CD4-positive, alpha-beta T cell (primary cell): ENCODE measurements around the gene TMED10. TPM values are rescaled to one million over a fixed set of nuclear protein-coding genes. Genes with fewer than 3 reads are reported as not detected.

Experiments
- ATAC-seq: fragments of 200-7000 bp; cut with Tn5 transposase; one replicate; pipeline ENCODE4 v1.10.0; 2022; ENCODE audit warnings: mild to moderate bottlenecking; ENCODE audit not compliant: poor library complexity
- CTCF ChIA-PET: fragments of 350-600 bp; sonication (Branson Sonifier 250); formaldehyde crosslinking; loops from one replicate; lab custom pipeline; 2021; ENCODE audit warnings: antibody characterized with exemption, inconsistent platforms; lab: Charles Lee
- POLR2A ChIA-PET: fragments of 350-600 bp; sonication (Branson Sonifier 250); formaldehyde crosslinking; loops from one replicate; lab custom pipeline; 2021; ENCODE audit warnings: antibody characterized with exemption, inconsistent platforms; lab: Charles Lee
- DNase-seq, 14 experiments: peaks; one replicate each; pipeline ENCODE4 v3.0.0-alpha.2; 2013 to 2020; ENCODE audit warnings: mixed read lengths in 2 of 14
- H3K27ac ChIP-seq, 2 donors: one replicate each; pipeline versions ENCODE4 v1.5.1 to v1.7.0; 2013; ENCODE audit warnings: low read length in 2 of 2, low read depth in 1 of 2, mild to moderate bottlenecking in 1 of 2
- H3K27me3 ChIP-seq, 2 experiments: 1 replicate in 1 of 2; 2 replicates in 1 of 2; pipeline versions ENCODE4 v1.6.1 to v1.7.0; 2013; ENCODE audit warnings: low read length in 2 of 2, control low read depth in 1 of 2, mild to moderate bottlenecking in 1 of 2, moderate library complexity in 1 of 2; ENCODE audit not compliant: insufficient read depth in 2 of 2, control insufficient read depth in 1 of 2
- H3K36me3 ChIP-seq: one replicate; pipeline ENCODE4 v1.6.1; 2013; ENCODE audit warnings: low read length, control low read depth; ENCODE audit not compliant: insufficient read depth
- H3K4me1 ChIP-seq: one replicate; pipeline ENCODE4 v1.6.1; 2013; ENCODE audit warnings: low read length, control low read depth; ENCODE audit not compliant: insufficient read depth
- H3K4me3 ChIP-seq: one replicate; pipeline ENCODE4 v1.5.1; 2013; ENCODE audit warnings: mild to moderate bottlenecking, low read length, moderate library complexity
- H3K9me3 ChIP-seq, 2 experiments: 1 replicate in 1 of 2; 2 replicates in 1 of 2; pipeline versions ENCODE4 v1.6.1 to v1.7.0; 2013; ENCODE audit warnings: low read length in 2 of 2, mild to moderate bottlenecking in 2 of 2, control low read depth in 1 of 2, moderate library complexity in 1 of 2; ENCODE audit not compliant: control insufficient read depth in 1 of 2, insufficient read depth in 1 of 2
- H3K27ac Mint-ChIP-seq: one replicate; pipeline ENCODE4 v1.8.0; 2020; ENCODE audit warnings: mixed read lengths
- H3K27me3 Mint-ChIP-seq: one replicate; pipeline ENCODE4 v1.8.0; 2021; ENCODE audit warnings: mixed read lengths
- H3K36me3 Mint-ChIP-seq: one replicate; pipeline ENCODE4 v1.8.0; 2021; ENCODE audit warnings: low read depth, mixed read lengths
- H3K4me1 Mint-ChIP-seq: one replicate; pipeline ENCODE4 v1.8.0; 2021; ENCODE audit warnings: low read depth, mixed read lengths
- H3K4me3 Mint-ChIP-seq: one replicate; pipeline ENCODE4 v1.8.0; 2020; ENCODE audit warnings: mild to moderate bottlenecking, mixed read lengths
- H3K9me3 Mint-ChIP-seq: one replicate; pipeline ENCODE4 v1.8.0; 2020; ENCODE audit warnings: mixed read lengths
- intact Hi-C, 2 experiments: fragments of 100-400 bp; cut with DNase I in 1 of 2; cut with micrococcal nuclease in 1 of 2; formaldehyde crosslinking; loops; one replicate each; pipeline versions ENCODE4 v1.15.1 to v1.9.0; 2023 to 2025; cut with DNase I, micrococcal nuclease
- total RNA-seq, 174 experiments: library from RNA in 2 of 174; stranded (reverse) in 2 of 174; gene quantifications; one replicate each; pipeline ENCODE4 v1.2.3 and lab custom pipeline; 2021 to 2026
- TF ChIP-seq, protein P1 (sequence below): fragments of 200-600 bp; IDR thresholded peaks from one replicate; pipeline ENCODE4 v1.8.0; 2022; ENCODE audit warnings: antibody characterized with exemption, mild to moderate bottlenecking

TMED10 gene
- total RNA-seq, 2 experiments from 2014 or later = 153 to 156 TPM

DNA sequence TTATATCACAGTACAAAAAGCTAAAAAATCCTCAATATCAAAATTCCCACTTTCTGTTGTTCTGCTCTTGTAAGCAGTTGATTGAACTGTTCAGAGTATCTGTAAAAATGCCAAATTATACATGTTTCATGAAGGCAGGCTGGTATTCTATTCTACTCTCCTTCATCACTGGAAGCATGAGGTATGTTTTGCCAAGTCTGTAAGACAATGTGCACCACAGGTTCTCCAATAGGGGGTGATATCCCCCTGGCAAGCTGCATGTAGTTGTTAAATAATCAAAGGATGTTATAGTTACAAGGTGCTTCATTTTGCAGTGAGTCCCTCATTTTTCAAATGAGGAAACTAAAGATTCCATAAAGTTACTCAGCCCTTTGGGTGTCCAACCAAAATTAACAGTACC is 34.4 kb downstream of the TMED10 start:
- H3K4me3 ChIP-seq = no peak overlapping the region
- Mint-ChIP-seq H3K4me1 (peaks cover 74% of the 10 kb centered on the region), H3K27ac (peak overlapping the region; percentile 63), H3K4me3 (no peak overlapping the region), H3K27me3 (no peaks in the 10 kb centered on the region), H3K9me3 (no peaks in the 10 kb centered on the region), H3K36me3 (peaks cover 45% of the 10 kb centered on the region)
- H3K4me1 ChIP-seq = peaks cover 25% of the 10 kb centered on the region
- DNase-seq (peak in 7 of 14 experiments; percentile 8 to 73 (median 47)), ATAC-seq (peak; percentile 69)
- intact Hi-C loops = loop anchor here in 1 of 2 experiments (1.0 to 5.0 kb wide), 4 partner anchors 10 to 154 kb away; partner anchors contain the start of gene TMED10
- H3K27me3 ChIP-seq = no peaks in the 10 kb centered on the region
- TF ChIP-seq, protein P1, sequence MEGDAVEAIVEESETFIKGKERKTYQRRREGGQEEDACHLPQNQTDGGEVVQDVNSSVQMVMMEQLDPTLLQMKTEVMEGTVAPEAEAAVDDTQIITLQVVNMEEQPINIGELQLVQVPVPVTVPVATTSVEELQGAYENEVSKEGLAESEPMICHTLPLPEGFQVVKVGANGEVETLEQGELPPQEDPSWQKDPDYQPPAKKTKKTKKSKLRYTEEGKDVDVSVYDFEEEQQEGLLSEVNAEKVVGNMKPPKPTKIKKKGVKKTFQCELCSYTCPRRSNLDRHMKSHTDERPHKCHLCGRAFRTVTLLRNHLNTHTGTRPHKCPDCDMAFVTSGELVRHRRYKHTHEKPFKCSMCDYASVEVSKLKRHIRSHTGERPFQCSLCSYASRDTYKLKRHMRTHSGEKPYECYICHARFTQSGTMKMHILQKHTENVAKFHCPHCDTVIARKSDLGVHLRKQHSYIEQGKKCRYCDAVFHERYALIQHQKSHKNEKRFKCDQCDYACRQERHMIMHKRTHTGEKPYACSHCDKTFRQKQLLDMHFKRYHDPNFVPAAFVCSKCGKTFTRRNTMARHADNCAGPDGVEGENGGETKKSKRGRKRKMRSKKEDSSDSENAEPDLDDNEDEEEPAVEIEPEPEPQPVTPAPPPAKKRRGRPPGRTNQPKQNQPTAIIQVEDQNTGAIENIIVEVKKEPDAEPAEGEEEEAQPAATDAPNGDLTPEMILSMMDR = peak; percentile 51
- H3K9me3 ChIP-seq = no peaks in the 10 kb centered on the region
- POLR2A ChIA-PET = interaction anchor here (1.6 to 2.3 kb wide), 2 partner anchors 34 to 162 kb away, joined by 5 to 6 read pairs; no protein-coding TSS in a partner anchor
- peaks cover 11% of the 10 kb centered on the region for H3K36me3 ChIP-seq
- H3K27ac ChIP-seq = no peak overlapping the region
- CTCF ChIA-PET = interaction anchor here (1.1 to 2.3 kb wide), 9 partner anchors 14 to 162 kb away, joined by 3 to 9 read pairs (median 4); no protein-coding TSS in a partner anchor

DNA sequence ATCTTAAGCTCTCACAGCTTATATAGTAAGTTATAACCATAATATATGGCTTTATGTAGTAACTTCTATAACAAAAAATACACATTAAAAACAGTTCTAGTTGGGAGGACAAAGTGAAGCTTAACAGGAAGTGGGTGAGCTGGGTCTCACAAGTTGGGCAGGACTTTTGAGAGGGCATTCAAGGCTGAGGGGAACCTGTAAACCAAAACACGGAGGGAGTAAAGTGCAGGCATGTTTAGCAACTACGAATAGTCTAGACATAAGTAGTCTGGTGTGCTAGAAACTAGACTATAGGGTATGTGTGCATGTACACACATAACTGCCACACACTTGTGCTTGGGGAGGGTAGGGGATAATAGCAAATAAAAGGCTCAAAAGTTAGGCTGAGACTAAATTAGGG is 35.4 kb downstream of the TMED10 start:
- TF ChIP-seq, protein P1 = no peak
- H3K9me3 ChIP-seq = no peaks in the 10 kb centered on the region
- peaks cover 45% of the 10 kb centered on the region for H3K36me3 Mint-ChIP-seq
- intact Hi-C loops = loop anchor here in 1 of 2 experiments (5.0 kb wide), 1 partner anchor 36 kb away; the partner anchor contains the start of gene TMED10
- ChIA-PET CTCF (interaction anchor here (0.6 to 2.0 kb wide), 6 partner anchors 15 to 205 kb away, joined by 3 to 8 read pairs (median 4); no protein-coding TSS in a partner anchor), POLR2A (interaction anchor here (0.8 to 2.3 kb wide), 4 partner anchors 9 to 153 kb away, joined by 3 to 6 read pairs (median 4); partner anchors contain the start of gene NEK9)
- peak overlapping the region; percentile 61 for H3K27ac Mint-ChIP-seq
- H3K4me3 Mint-ChIP-seq = no peak overlapping the region
- H3K4me1 Mint-ChIP-seq = peaks cover 65% of the 10 kb centered on the region
- no peaks in the 10 kb centered on the region for H3K9me3 Mint-ChIP-seq
- no peaks in the 10 kb centered on the region for H3K27me3 Mint-ChIP-seq
- H3K27ac ChIP-seq = no peak overlapping the region
- no peak for ATAC-seq
- no peak overlapping the region for H3K4me3 ChIP-seq
- peaks cover 22% of the 10 kb centered on the region for H3K4me1 ChIP-seq
- H3K27me3 ChIP-seq = no peaks in the 10 kb centered on the region
- DNase-seq = peak in 3 of 14 experiments; percentile 28 to 40 (median 31)
- peaks cover 4% of the 10 kb centered on the region for H3K36me3 ChIP-seq

DNA sequence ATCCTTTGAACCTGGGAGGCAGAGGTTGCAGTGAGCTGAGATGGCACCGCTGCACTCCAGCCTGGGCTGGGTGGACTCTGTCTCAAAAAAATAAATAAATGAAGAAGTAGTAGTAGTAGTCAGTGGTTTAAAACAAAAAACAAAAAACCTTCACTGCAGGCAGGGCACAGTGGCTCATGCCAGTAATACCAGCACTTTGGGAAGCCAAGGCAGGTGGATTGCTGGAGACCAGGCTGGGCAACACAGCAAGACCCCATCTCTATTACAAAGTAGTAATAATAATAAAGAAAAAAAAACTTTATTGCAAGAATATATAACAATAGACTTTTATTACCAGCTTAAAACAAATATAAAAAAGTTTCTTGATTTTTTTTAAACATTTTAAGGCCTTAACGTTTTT is 35.8 kb downstream of the TMED10 start:
- peaks cover 62% of the 10 kb centered on the region for H3K4me1 Mint-ChIP-seq

More for the DNA sequence above, 35.8 kb downstream of the TMED10 start:
- DNase-seq (no peak), ATAC-seq (no peak)
- H3K27ac ChIP-seq = no peak overlapping the region
- Mint-ChIP-seq H3K36me3 (peaks cover 47% of the 10 kb centered on the region), H3K9me3 (no peaks in the 10 kb centered on the region), H3K4me3 (no peak overlapping the region), H3K27ac (peak overlapping the region; percentile 61), H3K27me3 (no peaks in the 10 kb centered on the region)
- H3K9me3 ChIP-seq = no peaks in the 10 kb centered on the region
- intact Hi-C loops = loop anchor here in 1 of 2 experiments (5.0 kb wide), 1 partner anchor 37 kb away; the partner anchor contains the start of gene TMED10
- CTCF ChIA-PET = interaction anchor here (0.6 to 2.0 kb wide), 4 partner anchors 15 to 206 kb away, joined by 3 to 8 read pairs (median 6); no protein-coding TSS in a partner anchor
- H3K4me3 ChIP-seq = no peak overlapping the region
- POLR2A ChIA-PET = interaction anchor here (0.8 to 2.3 kb wide), 4 partner anchors 9 to 154 kb away, joined by 3 to 6 read pairs (median 4); partner anchors contain the start of gene NEK9
- H3K27me3 ChIP-seq = no peaks in the 10 kb centered on the region
- peaks cover 22% of the 10 kb centered on the region for H3K4me1 ChIP-seq
- TF ChIP-seq, protein P1 = no peak
- peaks cover 8% of the 10 kb centered on the region for H3K36me3 ChIP-seq
